COLO668 (cell line): Measurements from ENCODE around the gene AP3D1.
"Not testable (repeated sequence)": the region's sequence is repeated elsewhere in the genome, so short reads cannot be mapped to it uniquely, and the experiment has no call there.

Experiments used
- DNase-seq: peaks from one replicate; lab custom pipeline; 2025; ENCODE audit not compliant: unreplicated experiment; lab: John Stamatoyannopoulos, UW

AP3D1 gene

GRCh38 chr19:2091926-2092525 is 59.3 kb downstream of the AP3D1 start:
- not testable (repeated sequence) for DNase-seq

DNA sequence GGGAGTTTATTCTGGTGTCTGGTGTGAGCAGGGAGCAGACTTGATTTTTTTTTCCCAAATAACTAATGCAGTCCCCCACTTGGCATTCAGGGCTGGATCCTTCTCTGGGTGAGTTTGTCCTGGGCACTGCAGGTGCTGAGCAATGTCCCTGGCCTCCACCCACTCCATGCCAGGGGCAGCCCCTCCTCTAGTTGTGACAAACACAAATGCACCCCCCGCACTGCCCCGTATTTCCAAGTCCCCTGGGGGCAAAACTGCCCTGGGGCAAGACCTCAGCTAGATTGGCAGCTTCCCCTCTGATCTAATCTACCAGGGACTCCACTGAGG is 61.7 kb downstream of the AP3D1 start:
- no peak for DNase-seq

DNA sequence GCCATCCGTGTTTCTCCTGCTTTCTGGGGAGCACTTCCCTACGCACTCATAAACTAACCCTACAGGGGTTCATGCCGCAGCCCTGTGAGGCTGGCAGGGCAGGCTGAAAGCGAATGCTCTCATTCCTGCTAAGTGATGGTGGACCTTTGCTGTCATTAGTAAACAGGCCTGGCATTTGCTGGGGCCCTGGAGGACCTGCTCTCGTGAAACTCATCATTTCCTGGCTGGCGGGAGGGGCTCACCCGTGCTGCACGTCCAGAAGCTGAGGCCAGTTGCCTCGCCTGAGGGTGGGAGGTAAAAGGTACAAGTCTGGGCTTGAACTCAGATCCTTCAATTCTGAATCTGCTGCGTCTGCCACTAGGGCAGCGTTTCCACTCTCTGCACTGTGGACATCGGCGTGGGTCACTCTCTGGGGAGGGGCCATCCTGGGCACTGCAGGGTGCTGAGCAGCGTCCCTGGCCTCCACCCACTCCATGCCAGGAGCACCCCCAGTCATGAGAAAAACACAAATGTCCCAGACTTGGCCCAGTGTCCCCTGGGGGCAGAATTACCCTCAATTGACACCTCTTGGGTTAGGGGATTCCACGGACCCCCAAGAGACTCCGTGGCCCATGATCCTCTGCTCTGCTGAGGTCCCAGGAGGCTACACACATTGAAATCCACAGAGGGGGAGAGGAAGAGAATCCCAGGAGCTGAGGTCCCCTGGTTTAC is 62.2 kb downstream of the AP3D1 start:
- peak; percentile 22 for DNase-seq

- no peak for DNase-seq
Observed at GRCh38 chr19:2087621-2088100, 63.7 kb downstream of the AP3D1 start.

DNA sequence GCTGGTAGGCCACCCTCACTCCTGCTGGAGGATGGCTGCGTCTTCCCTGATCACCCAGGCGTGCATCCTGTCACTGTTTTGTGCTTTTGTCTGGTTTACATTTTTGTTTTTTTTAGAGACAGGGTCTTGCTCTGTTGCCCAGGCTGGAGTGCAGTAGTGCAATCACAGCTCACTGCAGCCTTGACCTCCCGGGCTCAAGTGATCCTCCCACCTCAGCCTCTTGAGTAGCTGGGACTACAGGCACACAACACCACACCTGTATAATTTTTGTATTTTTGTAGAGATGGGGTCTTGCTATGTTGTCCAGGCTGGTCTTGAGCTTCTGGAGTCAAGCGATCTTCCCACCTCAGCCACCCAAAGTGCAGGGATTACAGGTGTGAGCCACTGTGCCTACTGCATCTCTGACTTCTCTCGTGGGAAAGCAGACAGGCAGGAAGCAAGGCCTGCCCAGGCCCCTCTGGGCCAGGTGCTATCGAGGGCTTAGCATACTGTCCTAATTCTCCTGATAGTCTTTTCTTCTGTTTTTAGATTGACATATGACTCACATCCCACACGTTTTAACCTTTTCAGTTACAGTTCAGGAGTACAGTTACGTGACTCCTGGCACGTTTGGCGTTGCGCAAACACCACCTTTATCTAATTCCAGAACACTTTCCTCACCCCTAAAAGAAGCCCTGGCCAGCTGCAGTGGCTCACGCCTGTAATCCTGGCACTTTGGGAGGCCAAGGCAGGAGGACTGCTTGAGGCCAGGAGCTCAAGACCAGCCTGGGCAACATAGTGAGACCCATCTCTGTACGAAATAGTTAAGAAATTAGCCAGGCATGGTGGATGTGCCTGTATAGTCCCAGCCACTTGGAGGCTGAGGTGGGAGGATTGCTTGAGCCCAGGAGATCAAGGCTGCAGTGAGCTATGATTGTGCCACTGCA is 64.4 kb downstream of the AP3D1 start:
- peak; percentile 31 for DNase-seq

GRCh38 chr19:2084993-2085720 is 66.2 kb downstream of the AP3D1 start:
- no peak for DNase-seq

DNA sequence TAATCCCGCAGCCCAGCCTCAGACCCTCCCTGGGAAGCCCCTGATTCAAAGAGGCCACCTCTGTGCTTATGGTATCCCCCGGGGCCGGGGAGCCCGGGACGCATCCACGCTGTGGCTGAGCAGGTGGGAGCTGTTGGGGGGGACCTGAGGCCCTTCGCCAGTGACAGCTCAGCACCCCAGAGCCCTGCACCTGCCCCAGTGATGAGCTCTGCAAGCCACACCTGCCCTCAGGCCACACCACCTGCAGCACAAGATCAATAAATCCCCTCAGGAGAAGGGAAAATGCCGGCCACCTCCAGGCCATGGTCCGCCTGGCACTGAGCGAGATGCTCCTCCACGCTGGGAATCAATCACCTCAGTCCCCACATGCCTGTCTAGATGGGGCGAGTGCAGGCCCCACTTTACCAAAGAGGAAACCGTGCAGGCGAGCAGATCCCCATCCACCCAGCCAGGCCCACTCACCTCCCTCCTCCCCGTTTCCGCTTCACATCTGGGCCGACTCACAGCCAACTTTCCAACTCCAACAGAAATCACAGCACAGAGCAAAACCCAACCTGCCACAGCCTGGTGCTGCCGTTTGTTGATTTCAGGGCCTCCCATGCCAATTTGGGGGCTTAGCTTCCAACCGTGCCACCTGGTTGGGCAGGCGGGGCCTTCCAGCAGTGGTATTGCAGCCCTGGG is 68.1 kb downstream of the AP3D1 start:
- DNase-seq: peak; percentile 91

- no peak for DNase-seq
Observed at GRCh38 chr19:2081873-2082810, 69.2 kb downstream of the AP3D1 start.

DNA sequence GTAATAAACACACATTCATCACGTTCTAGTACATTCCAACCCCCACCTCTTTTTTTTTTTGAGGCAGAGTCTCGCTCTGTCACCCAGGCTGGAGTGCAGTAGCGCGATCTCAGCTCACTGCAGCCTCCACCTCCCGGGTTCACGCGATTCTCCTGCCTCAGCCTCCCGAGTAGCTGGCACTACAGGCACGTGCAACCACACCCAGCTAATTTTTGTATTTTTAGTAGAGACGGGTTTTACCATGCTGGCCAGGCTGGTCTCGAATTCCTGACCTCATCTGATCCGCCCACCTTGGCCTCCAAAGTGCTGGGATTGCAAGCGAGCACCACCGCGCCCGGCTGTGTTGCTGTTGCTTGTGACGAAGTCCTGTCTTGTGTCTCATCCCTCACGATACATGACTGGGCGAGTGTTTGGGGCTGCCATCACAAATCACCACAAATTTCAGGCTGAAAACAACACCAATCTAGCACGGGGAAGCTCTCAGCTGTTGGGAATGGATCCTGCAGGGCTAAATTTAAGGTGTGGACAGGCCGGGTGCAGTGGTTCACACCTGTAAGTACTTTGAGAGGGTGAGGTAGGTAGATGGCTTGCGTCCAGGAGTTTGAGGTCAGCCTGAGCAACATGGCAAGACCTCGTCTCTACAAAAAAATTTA is 70.9 kb downstream of the AP3D1 start:
- DNase-seq: no peak

DNA sequence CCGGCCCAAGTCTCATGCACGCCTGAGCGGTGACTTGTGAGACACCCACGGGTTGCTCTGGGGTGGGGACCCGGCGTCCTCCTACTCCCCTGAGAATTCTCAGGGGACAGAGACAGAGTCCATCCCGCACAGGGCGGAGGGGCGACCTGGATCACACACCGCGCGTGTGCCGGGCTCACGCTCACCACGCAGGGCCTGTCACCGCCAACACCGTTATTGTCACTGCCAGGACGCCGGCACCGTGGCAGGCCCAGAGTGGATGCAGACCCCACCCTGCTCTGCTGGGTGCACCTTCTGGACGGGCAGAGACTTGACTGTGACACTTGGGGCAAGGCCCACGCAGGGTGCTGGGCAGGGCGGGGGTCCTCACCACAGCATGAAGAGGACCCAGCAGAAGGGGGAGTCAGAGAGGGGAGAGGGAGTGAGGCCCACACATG is 71.5 kb downstream of the AP3D1 start:
- DNase-seq: no peak

DNA sequence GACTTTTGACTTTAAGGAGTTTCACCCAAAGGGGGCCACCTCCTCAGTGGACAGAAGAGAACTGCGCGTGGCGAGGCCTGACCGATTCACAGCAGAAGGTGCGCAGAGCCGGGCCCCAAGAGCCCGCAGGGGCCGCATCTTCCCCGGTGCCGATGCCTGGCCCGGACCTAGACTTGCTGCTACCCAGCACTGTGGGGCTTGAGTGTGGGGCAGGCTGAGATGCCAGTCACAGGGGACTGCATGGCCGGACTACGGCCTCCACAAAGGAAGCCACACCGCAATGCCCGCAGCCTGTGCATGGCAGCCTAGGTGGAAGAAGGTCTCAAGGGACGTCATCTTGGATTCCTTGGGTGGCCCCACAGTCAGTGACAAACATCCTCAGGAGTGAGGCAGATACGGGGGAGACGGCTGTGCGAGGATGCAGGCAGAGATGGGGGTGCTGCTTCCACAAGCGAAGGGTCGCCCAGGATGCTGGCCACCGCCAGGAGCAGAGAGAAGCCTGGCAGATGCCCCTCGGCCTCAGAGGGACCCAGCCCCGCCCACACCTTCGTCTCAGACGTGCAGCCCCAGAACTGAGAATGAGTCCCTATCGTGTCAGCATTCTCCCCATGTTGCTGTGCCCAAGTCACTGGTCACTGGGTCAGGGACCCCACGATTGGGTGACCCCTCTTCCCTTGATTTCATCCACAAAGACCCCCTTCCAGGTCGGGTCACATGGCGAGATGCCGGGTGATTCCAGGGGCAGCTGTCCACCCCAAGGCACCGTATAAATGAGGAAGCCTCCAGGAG is 72.1 kb downstream of the AP3D1 start:
- no peak for DNase-seq

- DNase-seq: no peak
Observed at GRCh38 chr19:2077833-2078619, 73.3 kb downstream of the AP3D1 start.

DNA sequence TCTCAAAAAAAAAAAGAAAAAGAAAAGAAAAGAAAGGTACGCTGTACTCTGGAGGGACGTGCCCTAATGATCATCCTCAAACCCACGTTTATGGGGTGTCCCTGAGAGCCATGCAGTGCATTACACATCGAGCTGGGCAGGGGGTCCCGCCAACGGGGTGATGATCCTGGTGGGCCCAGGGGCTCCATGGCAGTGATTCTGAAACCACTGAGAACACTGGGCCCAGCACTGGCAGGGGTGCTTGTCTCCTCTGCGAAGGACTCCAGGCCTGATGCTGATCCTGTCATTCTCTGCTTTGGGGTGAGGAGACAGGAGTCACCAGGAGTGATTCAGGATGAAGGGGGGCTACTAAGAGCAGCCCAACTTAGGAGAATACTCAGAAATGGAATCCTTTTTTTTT is 74.0 kb downstream of the AP3D1 start:
- no peak for DNase-seq

- DNase-seq: no peak
Observed at GRCh38 chr19:2076526-2076944, 74.8 kb downstream of the AP3D1 start.

DNA sequence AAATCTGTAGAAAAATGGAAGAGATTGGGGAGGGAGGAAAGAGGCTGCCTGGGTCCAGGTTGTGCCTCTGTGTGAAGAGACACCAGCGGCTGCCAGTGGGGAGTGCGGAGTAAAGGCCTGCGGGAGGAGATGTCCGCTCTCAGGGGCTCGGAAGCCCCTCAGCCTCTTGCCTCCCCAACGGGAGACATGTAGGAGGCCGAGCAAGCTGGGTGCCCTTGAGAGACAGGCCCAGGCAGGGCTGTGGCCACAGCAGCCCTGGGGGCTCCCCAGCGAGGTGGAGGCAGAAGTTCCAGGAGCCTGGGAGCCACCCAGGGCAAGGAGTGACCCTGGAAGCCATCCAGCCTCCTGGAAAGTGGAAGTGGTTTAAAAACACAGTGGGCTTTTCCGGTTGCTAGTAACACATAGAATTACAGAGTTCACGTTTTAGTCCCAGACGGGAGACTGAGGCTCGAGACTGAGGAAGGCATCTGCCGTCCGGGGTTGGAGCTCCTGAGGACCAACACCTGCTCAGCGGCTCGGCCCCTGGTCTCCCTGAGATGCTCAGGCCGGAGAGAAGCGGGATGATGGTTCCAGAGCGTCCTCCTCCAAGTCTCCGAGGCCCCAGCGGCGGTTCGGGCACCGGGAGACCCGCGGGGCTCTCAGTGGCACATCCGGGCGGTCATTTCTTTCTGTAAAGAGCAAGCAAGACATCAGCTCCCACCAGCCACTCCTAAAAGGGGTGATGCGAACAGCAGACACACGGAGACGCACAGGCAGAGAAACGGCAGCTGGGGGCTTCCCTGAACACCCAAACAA is 78.4 kb downstream of the AP3D1 start:
- no peak for DNase-seq

- no peak for DNase-seq
Observed at GRCh38 chr19:2070986-2071673, 80.2 kb downstream of the AP3D1 start.
